Keratinocyte (primary cell): Measurements from ENCODE around the gene TBCD. TPM values are rescaled to one million over a fixed set of nuclear protein-coding genes. Genes with fewer than 3 reads are reported as not detected.

ENCODE experiments used
- DNase-seq: peaks from one replicate; pipeline ENCODE4 v3.0.0-alpha.2; 2011; ENCODE audit warnings: low read depth, missing footprints, low spot score
- FAIRE-seq: peaks from 2 replicates; lab custom pipeline; 2011; peaks lifted over from hg19 to GRCh38; lab: Jason Lieb, UNC
- H2AFZ ChIP-seq: 2 replicates; pipeline ENCODE4 v1.6.0; 2012; ENCODE audit warnings: low read length, control low read depth, inconsistent platforms; ENCODE audit not compliant: control insufficient read depth
- H3K27ac ChIP-seq: 2 replicates; pipeline ENCODE4 v1.5.1; 2011; ENCODE audit warnings: low read length; ENCODE audit not compliant: control insufficient read depth, insufficient read depth
- H3K27me3 ChIP-seq: 3 replicates; pipeline ENCODE4 v1.6.0; 2011; ENCODE audit warnings: low read length; ENCODE audit not compliant: control insufficient read depth, insufficient read depth; ENCODE audit errors: extremely low read depth
- H3K36me3 ChIP-seq, 2 experiments: 2 replicates in 1 of 2; 3 replicates in 1 of 2; pipeline ENCODE4 v1.5.1; 2011; ENCODE audit warnings: low read length in 2 of 2, mild to moderate bottlenecking in 1 of 2; ENCODE audit not compliant: control insufficient read depth in 2 of 2, insufficient read depth in 2 of 2; ENCODE audit errors: extremely low read depth in 1 of 2
- H3K4me1 ChIP-seq: 3 replicates; pipeline ENCODE4 v1.5.1; 2011; ENCODE audit warnings: low read length; ENCODE audit not compliant: control insufficient read depth, insufficient read depth; ENCODE audit errors: extremely low read depth
- H3K4me2 ChIP-seq: 3 replicates; pipeline ENCODE4 v1.6.0; 2011; ENCODE audit warnings: low read depth, low read length; ENCODE audit not compliant: control insufficient read depth, insufficient read depth; ENCODE audit errors: extremely low read depth
- H3K4me3 ChIP-seq, 3 experiments: fragments of 200-600 bp in 1 of 3; sonication (generic) in 1 of 3; 2 replicates in 2 of 3; 3 replicates in 1 of 3; pipeline ENCODE4 v1.5.1; 2011 to 2016; ENCODE audit warnings: low read length in 3 of 3, mild to moderate bottlenecking in 3 of 3, control low read depth in 2 of 3, inconsistent platforms in 1 of 3, low read depth in 1 of 3, mixed read lengths in 1 of 3, mixed run types in 1 of 3, moderate library complexity in 1 of 3; ENCODE audit not compliant: control insufficient read depth in 2 of 3, insufficient read depth in 2 of 3; ENCODE audit errors: extremely low read depth in 1 of 3
- H3K79me2 ChIP-seq: 2 replicates; pipeline ENCODE4 v1.6.0; 2012; ENCODE audit warnings: low read length; ENCODE audit not compliant: control insufficient read depth, insufficient read depth
- H3K9ac ChIP-seq: 3 replicates; pipeline ENCODE4 v1.6.0; 2011; ENCODE audit warnings: low read length; ENCODE audit not compliant: control insufficient read depth, insufficient read depth; ENCODE audit errors: extremely low read depth
- H3K9me1 ChIP-seq: 3 replicates; pipeline ENCODE4 v1.6.0; 2011; ENCODE audit warnings: low read length; ENCODE audit not compliant: control insufficient read depth, insufficient read depth; ENCODE audit errors: extremely low read depth
- H3K9me3 ChIP-seq: 2 replicates; pipeline ENCODE4 v1.5.1; 2012; ENCODE audit warnings: low read depth, low read length; ENCODE audit not compliant: control insufficient read depth
- H4K20me1 ChIP-seq: 3 replicates; pipeline ENCODE4 v1.6.0; 2011; ENCODE audit warnings: low read length; ENCODE audit not compliant: control insufficient read depth, insufficient read depth; ENCODE audit errors: extremely low read depth
- EZH2 ChIP-seq: IDR thresholded peaks from one replicate; pipeline ENCODE4 v1.6.1; 2012; ENCODE audit warnings: inconsistent platforms, mild to moderate bottlenecking, low read length, moderate library complexity
- dilution Hi-C: fragments of 300-500 bp; cut with MboI; formaldehyde crosslinking; loops from one replicate; pipeline ENCODE4 v1.7.0; 2020; ENCODE audit warnings: low sequenced_read_pairs; ENCODE audit not compliant: extremely low pct_ligation_motif_present
- polyA plus RNA-seq, 5 experiments: library from polyadenylated mRNA; depleted of rRNA in 3 of 5; stranded (reverse) in 3 of 5; stranded (forward) in 1 of 5; unstranded in 1 of 5; fragments of >200 nt; gene quantifications; 1 replicate in 1 of 5; 2 replicates in 3 of 5; 3 replicates in 1 of 5; pipeline versions ENCODE4 v1.2.1 to v1.2.3, GENCODE V29; 2011 to 2012; ENCODE audit warnings: missing spikeins in 2 of 5, low read depth in 1 of 5, low replicate concordance in 1 of 5
- TF ChIP-seq, protein P1 (sequence below), 3 experiments: IDR thresholded peaks in 1 of 3; conservative IDR thresholded peaks in 1 of 3; optimal IDR thresholded peaks in 1 of 3; 2 replicates in 2 of 3; 3 replicates in 1 of 3; pipeline versions ENCODE3 to v1.5.1; 2011; ENCODE audit warnings: low read length in 3 of 3, mild to moderate bottlenecking in 3 of 3, moderate library complexity in 2 of 3, control low read depth in 1 of 3, inconsistent platforms in 1 of 3; ENCODE audit not compliant: insufficient read depth in 2 of 3; ENCODE audit errors: extremely low read depth in 1 of 3

TBCD gene
- polyA plus RNA-seq, 1 donor (not counting 4 experiments of a cell fraction or from before 2014, with no cell fraction given), result 36.2 TPM

DNA sequence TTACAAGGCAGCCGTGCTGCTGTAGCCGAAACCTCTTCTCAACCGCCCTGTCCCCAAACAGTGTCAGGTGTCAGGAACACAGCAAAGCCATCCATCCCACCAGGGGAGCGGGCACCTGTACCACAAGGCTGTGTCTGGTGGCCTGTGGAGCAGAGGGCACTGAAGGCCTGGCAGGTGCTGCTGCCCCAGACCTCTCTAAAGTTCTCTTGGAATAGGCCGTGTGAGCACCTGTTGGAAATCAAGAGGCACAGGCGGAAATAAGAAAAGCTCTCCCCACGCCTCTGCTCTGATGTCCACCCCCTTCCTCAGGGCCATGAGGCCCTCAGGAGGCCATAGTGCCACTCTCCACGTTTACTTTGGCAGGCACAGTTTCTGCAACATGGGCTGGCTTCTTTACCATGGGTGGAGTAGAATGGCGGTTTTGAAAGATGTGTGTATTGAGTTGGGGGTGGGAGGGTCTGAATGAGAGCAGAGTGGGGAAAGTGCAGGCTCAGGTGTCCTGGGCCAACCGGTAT is 187.8 kb downstream of the TBCD start:
- FAIRE-seq, result no peak
- no peaks in the 10 kb centered on the region for H3K4me1 ChIP-seq
- dilution Hi-C loops, result no loop called here
- no peaks in the 10 kb centered on the region for H3K27me3 ChIP-seq
- no peak overlapping the region for H3K27ac ChIP-seq
- no peak overlapping the region for H2AFZ ChIP-seq
- peaks cover 6% of the 10 kb centered on the region for H3K9me3 ChIP-seq
- no peaks in the 10 kb centered on the region for H3K79me2 ChIP-seq
- H3K4me2 ChIP-seq, result no peak overlapping the region
- H3K9ac ChIP-seq, result no peak overlapping the region
- DNase-seq, result no peak
- no peaks in the 10 kb centered on the region for H4K20me1 ChIP-seq
- H3K4me3 ChIP-seq, result no peak overlapping the region
- no peaks in the 10 kb centered on the region for H3K9me1 ChIP-seq
- TF ChIP-seq, protein P1, sequence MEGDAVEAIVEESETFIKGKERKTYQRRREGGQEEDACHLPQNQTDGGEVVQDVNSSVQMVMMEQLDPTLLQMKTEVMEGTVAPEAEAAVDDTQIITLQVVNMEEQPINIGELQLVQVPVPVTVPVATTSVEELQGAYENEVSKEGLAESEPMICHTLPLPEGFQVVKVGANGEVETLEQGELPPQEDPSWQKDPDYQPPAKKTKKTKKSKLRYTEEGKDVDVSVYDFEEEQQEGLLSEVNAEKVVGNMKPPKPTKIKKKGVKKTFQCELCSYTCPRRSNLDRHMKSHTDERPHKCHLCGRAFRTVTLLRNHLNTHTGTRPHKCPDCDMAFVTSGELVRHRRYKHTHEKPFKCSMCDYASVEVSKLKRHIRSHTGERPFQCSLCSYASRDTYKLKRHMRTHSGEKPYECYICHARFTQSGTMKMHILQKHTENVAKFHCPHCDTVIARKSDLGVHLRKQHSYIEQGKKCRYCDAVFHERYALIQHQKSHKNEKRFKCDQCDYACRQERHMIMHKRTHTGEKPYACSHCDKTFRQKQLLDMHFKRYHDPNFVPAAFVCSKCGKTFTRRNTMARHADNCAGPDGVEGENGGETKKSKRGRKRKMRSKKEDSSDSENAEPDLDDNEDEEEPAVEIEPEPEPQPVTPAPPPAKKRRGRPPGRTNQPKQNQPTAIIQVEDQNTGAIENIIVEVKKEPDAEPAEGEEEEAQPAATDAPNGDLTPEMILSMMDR (optimal IDR thresholded peaks at IDR 0.05 in 1 of 3, IDR thresholded peaks at IDR 0.05 in 1 of 3, conservative IDR thresholded peaks at IDR 0.05 in 1 of 3; ENCODE audit: extremely low read depth in 1 of 3, insufficient read depth in 2 of 3, low read length in 3 of 3), result no peak
- no peak for TF ChIP-seq EZH2
- peaks cover 26 to 37% of the 10 kb centered on the region in 2 experiments for H3K36me3 ChIP-seq

DNA sequence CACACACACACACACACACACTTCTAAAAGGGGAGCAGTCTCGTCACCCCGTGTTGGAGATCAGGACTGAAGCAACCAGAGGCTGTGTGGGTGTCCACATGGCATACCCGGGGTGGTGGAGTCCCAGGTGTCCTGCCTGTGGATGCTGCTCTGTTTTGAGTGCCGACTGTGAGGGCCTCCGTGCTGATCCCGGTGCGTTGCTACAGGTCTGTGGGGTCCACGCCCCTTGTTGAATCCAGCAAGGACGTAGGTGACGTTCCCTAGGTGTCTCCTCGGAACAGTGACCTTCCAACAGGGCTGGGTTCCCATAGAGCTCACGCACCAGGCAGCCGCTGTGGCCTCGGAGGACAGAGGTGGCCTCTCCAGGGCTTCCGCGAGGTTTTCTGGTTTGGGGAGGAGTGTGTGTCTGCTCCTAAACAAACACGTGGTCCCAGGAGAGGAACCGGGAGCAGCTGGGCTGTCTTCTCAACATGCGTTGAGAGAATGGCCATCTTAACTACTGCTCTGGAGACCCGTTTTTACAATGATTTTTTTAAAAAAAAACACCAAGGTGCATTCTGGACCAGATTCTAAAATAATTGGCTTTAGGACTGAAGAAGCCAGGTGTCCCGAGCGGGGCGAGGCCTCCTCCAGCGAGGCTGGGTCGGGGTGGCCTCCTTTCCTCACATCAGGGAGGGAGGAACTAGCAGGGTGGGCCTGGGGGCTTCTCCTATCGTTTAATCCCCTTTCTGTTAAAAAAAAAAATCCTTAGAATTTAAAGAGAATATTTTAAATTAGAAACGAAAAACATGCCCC is 188.6 kb downstream of the TBCD start:
- no peaks in the 10 kb centered on the region for H3K4me1 ChIP-seq
- H4K20me1 ChIP-seq, result no peaks in the 10 kb centered on the region
- no peak overlapping the region for H3K9ac ChIP-seq
- no peaks in the 10 kb centered on the region for H3K27me3 ChIP-seq
- H3K27ac ChIP-seq, result no peak overlapping the region
- TF ChIP-seq, protein P1 (optimal IDR thresholded peaks at IDR 0.05 in 1 of 3, IDR thresholded peaks at IDR 0.05 in 1 of 3, conservative IDR thresholded peaks at IDR 0.05 in 1 of 3; ENCODE audit: extremely low read depth in 1 of 3, insufficient read depth in 2 of 3, low read length in 3 of 3), result no peak
- TF ChIP-seq EZH2, result no peak
- dilution Hi-C loops, result no loop called here
- H3K36me3 ChIP-seq, result peaks cover 26 to 37% of the 10 kb centered on the region in 2 experiments
- H3K4me2 ChIP-seq, result no peak overlapping the region
- H3K9me1 ChIP-seq, result no peaks in the 10 kb centered on the region
- no peaks in the 10 kb centered on the region for H3K79me2 ChIP-seq
- no peak overlapping the region for H2AFZ ChIP-seq
- peaks cover 8% of the 10 kb centered on the region for H3K9me3 ChIP-seq
- no peak for FAIRE-seq
- H3K4me3 ChIP-seq, result no peak overlapping the region
- DNase-seq, result no peak
